Measurements from ENCODE around the gene SRGAP3.

DNA sequence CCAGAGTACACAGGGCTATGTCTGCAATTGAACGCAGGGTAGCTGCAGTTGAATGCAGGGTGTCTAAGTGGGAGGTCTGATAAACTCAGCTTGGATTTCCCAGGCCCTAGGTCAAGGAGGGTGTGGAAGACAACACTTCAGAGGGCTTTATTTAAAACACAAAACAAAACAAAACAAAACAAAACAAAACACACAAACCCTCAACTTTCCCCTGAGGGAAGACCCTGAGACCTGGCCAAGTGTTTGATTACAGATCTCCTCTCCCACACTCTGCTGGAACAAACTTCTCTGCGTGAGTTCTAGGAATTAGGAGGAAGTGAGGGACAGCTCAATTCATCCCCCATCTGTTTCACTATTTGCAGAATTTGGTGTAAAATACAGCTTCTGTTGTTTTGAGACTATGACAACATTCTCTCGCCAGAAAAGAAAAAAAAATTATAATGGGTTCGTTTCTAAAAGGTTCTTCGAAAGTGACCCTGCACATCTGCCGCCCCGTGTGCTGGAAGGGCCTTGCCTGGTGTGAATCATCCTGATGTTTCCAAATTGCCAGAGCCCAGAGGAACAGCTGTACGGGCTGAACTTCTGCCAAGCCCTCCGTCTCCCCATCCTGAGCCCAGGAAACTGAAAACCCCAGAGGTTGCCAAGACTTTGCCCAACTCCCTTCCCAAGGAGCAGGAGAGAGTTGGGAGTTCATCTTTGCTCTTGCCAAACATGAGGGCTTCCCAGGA lies 212.9 kb downstream of the SRGAP3 start:
- TF ChIP-seq, protein P1, sequence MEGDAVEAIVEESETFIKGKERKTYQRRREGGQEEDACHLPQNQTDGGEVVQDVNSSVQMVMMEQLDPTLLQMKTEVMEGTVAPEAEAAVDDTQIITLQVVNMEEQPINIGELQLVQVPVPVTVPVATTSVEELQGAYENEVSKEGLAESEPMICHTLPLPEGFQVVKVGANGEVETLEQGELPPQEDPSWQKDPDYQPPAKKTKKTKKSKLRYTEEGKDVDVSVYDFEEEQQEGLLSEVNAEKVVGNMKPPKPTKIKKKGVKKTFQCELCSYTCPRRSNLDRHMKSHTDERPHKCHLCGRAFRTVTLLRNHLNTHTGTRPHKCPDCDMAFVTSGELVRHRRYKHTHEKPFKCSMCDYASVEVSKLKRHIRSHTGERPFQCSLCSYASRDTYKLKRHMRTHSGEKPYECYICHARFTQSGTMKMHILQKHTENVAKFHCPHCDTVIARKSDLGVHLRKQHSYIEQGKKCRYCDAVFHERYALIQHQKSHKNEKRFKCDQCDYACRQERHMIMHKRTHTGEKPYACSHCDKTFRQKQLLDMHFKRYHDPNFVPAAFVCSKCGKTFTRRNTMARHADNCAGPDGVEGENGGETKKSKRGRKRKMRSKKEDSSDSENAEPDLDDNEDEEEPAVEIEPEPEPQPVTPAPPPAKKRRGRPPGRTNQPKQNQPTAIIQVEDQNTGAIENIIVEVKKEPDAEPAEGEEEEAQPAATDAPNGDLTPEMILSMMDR (IDR thresholded peaks at IDR 0.05), result no peak
- no peak for TF ChIP-seq POLR2A (IDR thresholded peaks at IDR 0.05)
- no peak for TF ChIP-seq EP300 (IDR thresholded peaks at IDR 0.05)
- peak in 1 of 3 donors; percentile 17 for TF ChIP-seq POLR2AphosphoS5 (IDR thresholded peaks at IDR 0.05)
